Hepatocyte (in vitro differentiated cells): ENCODE data around the gene CR2. TPM values are rescaled to one million over a fixed set of nuclear protein-coding genes. Genes with fewer than 3 reads are reported as not detected.

ENCODE experiments used
- DNase-seq: peaks from one replicate; pipeline ENCODE4 v3.0.0-alpha.2; 2016; ENCODE audit warnings: low spot score
- H2AFZ ChIP-seq: fragments of 200-600 bp; sonication (generic); 2 replicates; pipeline ENCODE4 v1.6.0; 2016; ENCODE audit warnings: antibody characterized with exemption, mild to moderate bottlenecking
- H3K27ac ChIP-seq: fragments of 200-600 bp; sonication (generic); 2 replicates; pipeline ENCODE4 v1.5.1; 2016; ENCODE audit warnings: mild to moderate bottlenecking
- H3K27me3 ChIP-seq: fragments of 200-600 bp; sonication (generic); 2 replicates; pipeline ENCODE4 v1.6.1; 2016
- H3K36me3 ChIP-seq: fragments of 200-600 bp; sonication (generic); replicated peaks from 2 replicates; pipeline ENCODE4 v1.5.1; 2016; ENCODE audit warnings: low read depth; ENCODE audit not compliant: insufficient read depth
- H3K4me1 ChIP-seq: fragments of 200-600 bp; sonication (generic); 2 replicates; pipeline ENCODE4 v1.5.1; 2016; ENCODE audit warnings: mild to moderate bottlenecking, moderate library complexity; ENCODE audit not compliant: insufficient read depth
- H3K4me2 ChIP-seq: fragments of 200-600 bp; sonication (generic); 2 replicates; pipeline ENCODE4 v1.6.0; 2016
- H3K4me3 ChIP-seq: fragments of 200-600 bp; sonication (generic); 2 replicates; pipeline ENCODE4 v1.5.1; 2016; ENCODE audit warnings: mild to moderate bottlenecking
- H3K79me2 ChIP-seq: fragments of 200-600 bp; sonication (generic); 2 replicates; pipeline ENCODE4 v1.6.0; 2017; ENCODE audit warnings: mild to moderate bottlenecking
- H3K9me2 ChIP-seq: fragments of 200-600 bp; sonication (generic); replicated peaks from 2 replicates; pipeline ENCODE4 v1.6.0; 2017; ENCODE audit warnings: mild to moderate bottlenecking; ENCODE audit not compliant: insufficient read depth
- H3K9me3 ChIP-seq: fragments of 200-600 bp; sonication (generic); 2 replicates; pipeline ENCODE4 v1.5.1; 2016; ENCODE audit warnings: low read depth, mild to moderate bottlenecking
- H4K20me1 ChIP-seq: fragments of 200-600 bp; sonication (generic); 2 replicates; pipeline ENCODE4 v1.6.0; 2016; ENCODE audit warnings: mild to moderate bottlenecking; ENCODE audit not compliant: insufficient read depth, poor library complexity, severe bottlenecking
- EZH2 ChIP-seq: fragments of 200-600 bp; sonication (generic); IDR thresholded peaks from 2 replicates; pipeline ENCODE4 v1.6.1; 2016; ENCODE audit warnings: antibody characterized with exemption, mild to moderate bottlenecking, borderline replicate concordance
- EZH2phosphoT487 ChIP-seq: fragments of 200-600 bp; sonication (generic); IDR thresholded peaks from one replicate; pipeline ENCODE4 v1.6.1; 2018; ENCODE audit warnings: antibody characterized with exemption, mild to moderate bottlenecking, low read depth, moderate library complexity; ENCODE audit not compliant: unreplicated experiment, severe bottlenecking
- WGBS: methylation state at CpG from one replicate; pipeline ENCODE4 v1.1.6; 2016; ENCODE audit warnings: low lambda C conversion rate; ENCODE audit errors: missing lambda C conversion rate; 5-methylcytosine and 5-hydroxymethylcytosine counted together
- polyA plus RNA-seq: library from polyadenylated mRNA; unstranded; fragments of >200 nt; fragmentation: Nextera tagmentation; extraction: Ambion mirVana; gene quantifications from 2 replicates; pipeline ENCODE4 v1.2.1, GENCODE V29; 2016
- total RNA-seq: library from RNA; depleted of rRNA; stranded (reverse); fragments of >200 nt; gene quantifications from 2 replicates; pipeline ENCODE4 v1.2.3, GENCODE V29; 2014
- TF ChIP-seq, protein P1 (sequence below): fragments of 200-600 bp; sonication (generic); IDR thresholded peaks from 2 replicates; pipeline ENCODE4 v1.5.1; 2016; ENCODE audit warnings: antibody characterized with exemption, mild to moderate bottlenecking; ENCODE audit not compliant: poor library complexity

Gene CR2
- total and polyA plus RNA-seq, 2 experiments from 2014 or later, result 0.17 TPM; not detected in 1

DNA sequence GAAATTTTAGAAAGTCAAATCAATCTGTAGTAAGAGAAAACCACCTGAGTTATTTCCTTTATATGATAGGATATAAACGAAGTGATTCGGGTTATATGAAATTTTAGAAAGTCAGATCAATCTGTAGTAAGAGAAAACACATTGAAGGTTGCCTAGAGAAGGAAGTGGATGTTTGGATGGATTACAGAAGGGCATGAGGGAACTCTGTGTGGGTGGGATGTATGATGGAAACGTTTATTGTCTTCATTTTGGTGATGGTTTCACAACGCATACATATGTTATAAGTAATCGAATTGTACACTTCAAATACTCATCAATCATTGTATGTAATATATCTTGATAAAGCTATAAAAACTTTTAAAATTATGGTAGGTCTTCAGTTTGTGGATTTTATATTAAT lies 46.9 kb downstream of the CR2 start:
- H3K27me3 ChIP-seq, result peaks cover 64% of the 10 kb centered on the region
- H4K20me1 ChIP-seq, result no peaks in the 10 kb centered on the region
- no peaks in the 10 kb centered on the region for H3K9me3 ChIP-seq
- DNase-seq, result no peak
- peaks cover 4% of the 10 kb centered on the region for H3K4me1 ChIP-seq
- H2AFZ ChIP-seq, result no peak overlapping the region
- H3K27ac ChIP-seq, result no peak overlapping the region
- no peak overlapping the region for H3K4me3 ChIP-seq
- H3K9me2 ChIP-seq, result no peaks in the 10 kb centered on the region
- no peak overlapping the region for H3K4me2 ChIP-seq
- 63% methylated on average over 5 of the region's 5 CpGs for WGBS
- TF ChIP-seq EZH2 (no peak), EZH2phosphoT487 (no peak)
- TF ChIP-seq, protein P1, sequence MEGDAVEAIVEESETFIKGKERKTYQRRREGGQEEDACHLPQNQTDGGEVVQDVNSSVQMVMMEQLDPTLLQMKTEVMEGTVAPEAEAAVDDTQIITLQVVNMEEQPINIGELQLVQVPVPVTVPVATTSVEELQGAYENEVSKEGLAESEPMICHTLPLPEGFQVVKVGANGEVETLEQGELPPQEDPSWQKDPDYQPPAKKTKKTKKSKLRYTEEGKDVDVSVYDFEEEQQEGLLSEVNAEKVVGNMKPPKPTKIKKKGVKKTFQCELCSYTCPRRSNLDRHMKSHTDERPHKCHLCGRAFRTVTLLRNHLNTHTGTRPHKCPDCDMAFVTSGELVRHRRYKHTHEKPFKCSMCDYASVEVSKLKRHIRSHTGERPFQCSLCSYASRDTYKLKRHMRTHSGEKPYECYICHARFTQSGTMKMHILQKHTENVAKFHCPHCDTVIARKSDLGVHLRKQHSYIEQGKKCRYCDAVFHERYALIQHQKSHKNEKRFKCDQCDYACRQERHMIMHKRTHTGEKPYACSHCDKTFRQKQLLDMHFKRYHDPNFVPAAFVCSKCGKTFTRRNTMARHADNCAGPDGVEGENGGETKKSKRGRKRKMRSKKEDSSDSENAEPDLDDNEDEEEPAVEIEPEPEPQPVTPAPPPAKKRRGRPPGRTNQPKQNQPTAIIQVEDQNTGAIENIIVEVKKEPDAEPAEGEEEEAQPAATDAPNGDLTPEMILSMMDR, result no peak
- no peaks in the 10 kb centered on the region for H3K36me3 ChIP-seq
- H3K79me2 ChIP-seq, result no peaks in the 10 kb centered on the region

DNA sequence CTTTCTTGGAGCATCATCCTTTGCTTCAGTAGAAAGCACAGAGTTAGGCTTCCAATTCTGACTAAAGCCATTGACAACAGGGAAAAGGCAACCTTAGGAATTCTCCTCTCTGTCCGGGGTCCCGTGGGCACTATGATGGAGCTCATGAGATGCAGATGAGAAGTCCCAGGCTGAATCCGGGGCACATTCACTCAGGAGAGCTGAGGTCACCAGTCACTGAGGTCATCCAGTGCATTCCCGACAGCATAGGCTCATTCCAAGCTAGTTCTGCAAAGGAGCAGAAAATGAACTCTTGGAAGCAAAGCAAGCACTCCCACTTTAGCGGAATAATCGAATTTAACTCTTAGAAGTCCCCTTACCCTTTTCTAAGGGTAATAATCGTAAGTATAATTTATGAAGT lies 48.6 kb downstream of the CR2 start:
- Histone ChIP-seq H3K4me1 (no peaks in the 10 kb centered on the region), H3K4me2 (no peak overlapping the region), H3K9me3 (no peaks in the 10 kb centered on the region), H3K27ac (no peak overlapping the region), H3K4me3 (no peak overlapping the region), H3K27me3 (peaks cover 48% of the 10 kb centered on the region), H2AFZ (no peak overlapping the region), H3K36me3 (no peaks in the 10 kb centered on the region), H3K79me2 (no peaks in the 10 kb centered on the region), H3K9me2 (no peaks in the 10 kb centered on the region), H4K20me1 (no peaks in the 10 kb centered on the region)
- WGBS, result 70% methylated on average over 7 of the region's 7 CpGs
- no peak for DNase-seq
- TF ChIP-seq, protein P1, result no peak
- no peak for TF ChIP-seq EZH2
- TF ChIP-seq EZH2phosphoT487, result no peak

DNA sequence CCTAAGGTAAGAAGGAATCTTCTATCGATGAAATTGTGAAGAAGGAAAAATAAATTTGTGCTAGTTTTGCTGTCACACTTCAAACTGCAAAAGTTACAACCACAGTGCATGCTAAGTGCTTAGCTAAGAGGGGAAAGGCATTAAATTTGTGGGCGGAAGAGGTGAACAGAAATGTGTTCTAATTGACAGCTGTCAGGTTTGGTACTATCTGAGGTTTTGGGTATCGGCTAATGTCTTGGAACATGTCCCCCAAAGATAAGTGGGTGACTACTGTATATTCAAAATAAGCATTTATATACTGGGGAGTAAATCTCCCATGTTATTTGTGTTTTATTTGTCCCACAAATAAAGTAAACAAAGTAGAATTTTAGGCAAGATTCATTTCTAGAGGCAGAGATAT lies 49.8 kb downstream of the CR2 start:
- no peak for DNase-seq
- H3K4me2 ChIP-seq, result no peak overlapping the region
- no peaks in the 10 kb centered on the region for H3K36me3 ChIP-seq
- no peak overlapping the region for H3K4me3 ChIP-seq
- H3K27me3 ChIP-seq, result peaks cover 39% of the 10 kb centered on the region
- H4K20me1 ChIP-seq, result no peaks in the 10 kb centered on the region
- 89% methylated on average over 3 of the region's 3 CpGs for WGBS
- H3K27ac ChIP-seq, result no peak overlapping the region
- H3K4me1 ChIP-seq, result no peaks in the 10 kb centered on the region
- H2AFZ ChIP-seq, result no peak overlapping the region
- H3K9me2 ChIP-seq, result no peaks in the 10 kb centered on the region
- no peaks in the 10 kb centered on the region for H3K79me2 ChIP-seq
- TF ChIP-seq EZH2, result no peak
- TF ChIP-seq EZH2phosphoT487, result no peak
- H3K9me3 ChIP-seq, result no peaks in the 10 kb centered on the region

DNA sequence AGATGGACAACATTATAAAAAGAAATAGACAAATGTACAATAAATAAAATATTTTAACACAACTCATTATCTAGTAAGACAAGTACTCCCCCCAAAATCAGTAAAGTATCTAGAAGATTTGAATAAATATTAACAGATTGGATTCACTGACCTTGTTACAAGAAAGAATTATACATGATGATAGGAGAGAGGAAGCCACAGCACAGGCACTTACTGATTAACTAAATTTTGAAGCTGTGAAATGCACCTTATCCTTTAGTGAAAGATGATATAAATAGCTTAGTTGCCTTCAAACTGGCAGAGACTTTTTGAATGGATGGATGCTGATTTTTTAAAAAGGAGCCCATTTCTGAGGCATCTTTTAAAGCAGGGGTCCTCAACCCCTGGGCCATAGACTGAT lies 50.3 kb downstream of the CR2 start:
- DNase-seq, result no peak
- Histone ChIP-seq H3K27me3 (peaks cover 39% of the 10 kb centered on the region), H3K27ac (no peak overlapping the region), H3K79me2 (no peaks in the 10 kb centered on the region), H2AFZ (no peak overlapping the region), H3K4me1 (no peaks in the 10 kb centered on the region), H3K36me3 (no peaks in the 10 kb centered on the region), H4K20me1 (no peaks in the 10 kb centered on the region), H3K9me2 (no peaks in the 10 kb centered on the region), H3K9me3 (no peaks in the 10 kb centered on the region), H3K4me3 (no peak overlapping the region), H3K4me2 (no peak overlapping the region)
- TF ChIP-seq EZH2phosphoT487 (no peak), EZH2 (no peak)
- TF ChIP-seq, protein P1, result no peak
